SU-DHL-6 (cell line): Measurements from ENCODE around the gene TSPAN31.
A peak's percentile ranks its signal among the peaks of the same experiment; 100 is the strongest.

Experiments used
- H2AFZ ChIP-seq: fragments of 200-600 bp; sonication (generic); 2 replicates; pipeline ENCODE4 v1.6.1; 2014; ENCODE audit warnings: low read depth, mild to moderate bottlenecking, moderate library complexity, mixed read lengths, antibody characterized with exemption, low read length; ENCODE audit not compliant: severe bottlenecking
- H3F3A ChIP-seq: fragments of 200-600 bp; shearing (Covaris generic); 2 replicates; pipeline ENCODE4 v1.6.0; 2016; ENCODE audit warnings: antibody characterized with exemption, mild to moderate bottlenecking; ENCODE audit not compliant: insufficient read depth
- H3K27ac ChIP-seq: fragments of 200-600 bp; sonication (generic); 2 replicates; pipeline ENCODE4 v1.5.1; 2016; ENCODE audit warnings: low read depth, mild to moderate bottlenecking, low read length, moderate library complexity, mixed read lengths
- H3K27me3 ChIP-seq: fragments of 200-600 bp; sonication (generic), shearing (Covaris generic); 2 replicates; pipeline ENCODE4 v1.6.0; 2014; ENCODE audit warnings: mild to moderate bottlenecking, low read length
- H3K36me3 ChIP-seq: fragments of 200-600 bp; sonication (generic); 2 replicates; pipeline ENCODE4 v1.6.1; 2014; ENCODE audit warnings: mild to moderate bottlenecking, low read length, mixed read lengths
- H3K4me2 ChIP-seq: fragments of 300-600, 200-600 bp; shearing (Covaris generic), sonication (generic); 2 replicates; pipeline ENCODE4 v1.6.0; 2014; ENCODE audit warnings: low read length, low read depth, mild to moderate bottlenecking; ENCODE audit not compliant: poor library complexity, severe bottlenecking
- H3K4me3 ChIP-seq: fragments of 200-600 bp; sonication (generic); 2 replicates; pipeline ENCODE4 v1.5.1; 2014; ENCODE audit warnings: antibody characterized with exemption, low read length, mild to moderate bottlenecking, mixed read lengths; ENCODE audit not compliant: insufficient read depth, poor library complexity, severe bottlenecking
- H3K79me2 ChIP-seq: fragments of 200-600 bp; sonication (generic); 2 replicates; pipeline ENCODE4 v1.6.1; 2014; ENCODE audit warnings: mild to moderate bottlenecking, low read length, moderate library complexity; ENCODE audit not compliant: insufficient read depth
- H3K9ac ChIP-seq: fragments of 200-600 bp; sonication (generic); 2 replicates; pipeline ENCODE4 v1.7.0; 2014; ENCODE audit warnings: mild to moderate bottlenecking, low read length
- H3K9me2 ChIP-seq: fragments of 200-600 bp; sonication (generic); replicated peaks from 2 replicates; pipeline ENCODE4 v1.6.1; 2014; ENCODE audit warnings: low read length; ENCODE audit not compliant: insufficient read depth
- H3K9me3 ChIP-seq: fragments of 200-600 bp; sonication (generic); 2 replicates; pipeline ENCODE4 v1.6.1; 2014; ENCODE audit warnings: low read length, mixed read lengths; ENCODE audit not compliant: insufficient read depth
- H4K20me1 ChIP-seq: fragments of 200-600 bp; sonication (generic); 2 replicates; pipeline ENCODE4 v1.6.1; 2014; ENCODE audit warnings: low read depth, mild to moderate bottlenecking, antibody characterized with exemption, low read length, moderate library complexity, mixed read lengths
- CTCF ChIP-seq: fragments of 200-600 bp; sonication (generic); IDR thresholded peaks from one replicate; pipeline ENCODE4 v1.5.1; 2017; ENCODE audit warnings: antibody characterized with exemption, mild to moderate bottlenecking, low read length, moderate library complexity; ENCODE audit not compliant: insufficient read depth, poor library complexity, severe bottlenecking
- EZH2phosphoT487 ChIP-seq: fragments of 200-600 bp; sonication (generic), shearing (Covaris generic); conservative IDR thresholded peaks from 2 replicates; pipeline ENCODE4 v1.6.1; 2018; ENCODE audit warnings: mild to moderate bottlenecking, antibody characterized with exemption, low read length, moderate library complexity, mixed read lengths

TSPAN31 gene

GRCh38 chr12:57752668-57753000, 7.8 kb downstream of the TSPAN31 start:
- Histone ChIP-seq H3K9ac (peak overlapping the region; percentile 22; the same call in 1 of the 2 replicates), H3K4me2 (peak overlapping the region; percentile 57), H2AFZ (peak overlapping the region; percentile 42), H3K9me2 (no peaks in the 10 kb centered on the region), H3K4me3 (peak overlapping the region; percentile 31), H3K27me3 (no peaks in the 10 kb centered on the region), H3K27ac (no peak overlapping the region), H4K20me1 (no peaks in the 10 kb centered on the region), H3K36me3 (peaks cover 5% of the 10 kb centered on the region; the same call in 1 of the 2 replicates), H3K79me2 (peaks cover 28% of the 10 kb centered on the region), H3K9me3 (no peaks in the 10 kb centered on the region), H3F3A (peaks cover 30% of the 10 kb centered on the region)
- TF ChIP-seq EZH2phosphoT487: no peak
- no peak for TF ChIP-seq CTCF

- Histone ChIP-seq H3K4me2 (peak overlapping the region; percentile 92), H3K4me3 (no peak overlapping the region), H3K27ac (no peak overlapping the region), H3K9me3 (no peaks in the 10 kb centered on the region), H3K9me2 (no peaks in the 10 kb centered on the region), H3K27me3 (no peaks in the 10 kb centered on the region), H4K20me1 (no peaks in the 10 kb centered on the region), H3K79me2 (peaks cover 28% of the 10 kb centered on the region), H3K9ac (no peak overlapping the region), H3F3A (peaks cover 25% of the 10 kb centered on the region), H3K36me3 (no peaks in the 10 kb centered on the region), H2AFZ (no peak overlapping the region)
- TF ChIP-seq EZH2phosphoT487: no peak
- no peak for TF ChIP-seq CTCF
Observed at GRCh38 chr12:57753756-57754337, 9.0 kb downstream of the TSPAN31 start.

- no peaks in the 10 kb centered on the region for H3K36me3 ChIP-seq
- peaks cover 22% of the 10 kb centered on the region for H3K79me2 ChIP-seq
- H3K27me3 ChIP-seq: no peaks in the 10 kb centered on the region
- no peaks in the 10 kb centered on the region for H3K9me3 ChIP-seq
- TF ChIP-seq EZH2phosphoT487 (no peak), CTCF (no peak)
- H3K4me3 ChIP-seq: peak within 1 kb of the TSS; percentile 60
- H2AFZ ChIP-seq: no peak within 1 kb of the TSS
- no peaks in the 10 kb centered on the region for H3K9me2 ChIP-seq
- no peaks in the 10 kb centered on the region for H4K20me1 ChIP-seq
- peaks cover 25% of the 10 kb centered on the region for H3F3A ChIP-seq
- peak within 1 kb of the TSS; percentile 92 for H3K4me2 ChIP-seq
- H3K27ac ChIP-seq: peak within 1 kb of the TSS; percentile 72
- H3K9ac ChIP-seq: peak within 1 kb of the TSS; percentile 77
Observed at GRCh38 chr12:57754411-57755193, 9.8 kb downstream of the TSPAN31 start, which contains the start of gene MARCHF9. Gene MARCHF9, plus strand, starts transcription at chr12:57755103. Its CDS starts 426 bp downstream, at chr12:57755529.
